Measurements from ENCODE around the gene CLDN15.
"Not testable (repeated sequence)": the region's sequence is repeated elsewhere in the genome, so short reads cannot be mapped to it uniquely, and the experiment has no call there.

Gene CLDN15

GRCh38 chr7:101200504-101200861 is 37.1 kb downstream of the CLDN15 start:
- DNase-seq (ENCODE audit: low read depth in 1 of 2, low spot score in 1 of 2) = no peak

GRCh38 chr7:101199522-101199921 is 38.1 kb downstream of the CLDN15 start:
- not testable (repeated sequence) for DNase-seq (ENCODE audit: low read depth in 1 of 2, low spot score in 1 of 2)

- no peak for DNase-seq (ENCODE audit: low read depth in 1 of 2, low spot score in 1 of 2)
Measured at GRCh38 chr7:101198476-101198875, 39.1 kb downstream of the CLDN15 start.

GRCh38 chr7:101197991-101198390 is 39.6 kb downstream of the CLDN15 start:
- DNase-seq (ENCODE audit: low read depth in 1 of 2, low spot score in 1 of 2) = no peak

GRCh38 chr7:101195884-101196283 is 41.7 kb downstream of the CLDN15 start:
- no peak for DNase-seq (ENCODE audit: low read depth in 1 of 2, low spot score in 1 of 2)

- no peak for DNase-seq (ENCODE audit: low read depth in 1 of 2, low spot score in 1 of 2)
Measured at GRCh38 chr7:101189109-101189508, 48.5 kb downstream of the CLDN15 start.

- no peak for DNase-seq (ENCODE audit: low read depth in 1 of 2, low spot score in 1 of 2)
Measured at GRCh38 chr7:101186844-101187428, 50.7 kb downstream of the CLDN15 start.

- DNase-seq (ENCODE audit: low read depth in 1 of 2, low spot score in 1 of 2) = no peak
Measured at GRCh38 chr7:101186194-101186593, 51.4 kb downstream of the CLDN15 start.

- DNase-seq (ENCODE audit: low read depth in 1 of 2, low spot score in 1 of 2) = no peak
Measured at GRCh38 chr7:101185258-101185839, 52.3 kb downstream of the CLDN15 start.

All from activated T-helper 1 cell treated with anti-CD3 and anti-CD28 coated beads, Interleukin-2, amount 50 U/mL, for 16 hours (primary cell).